ENCODE measurements around the gene HIPK3.

HIPK3 gene

DNA sequence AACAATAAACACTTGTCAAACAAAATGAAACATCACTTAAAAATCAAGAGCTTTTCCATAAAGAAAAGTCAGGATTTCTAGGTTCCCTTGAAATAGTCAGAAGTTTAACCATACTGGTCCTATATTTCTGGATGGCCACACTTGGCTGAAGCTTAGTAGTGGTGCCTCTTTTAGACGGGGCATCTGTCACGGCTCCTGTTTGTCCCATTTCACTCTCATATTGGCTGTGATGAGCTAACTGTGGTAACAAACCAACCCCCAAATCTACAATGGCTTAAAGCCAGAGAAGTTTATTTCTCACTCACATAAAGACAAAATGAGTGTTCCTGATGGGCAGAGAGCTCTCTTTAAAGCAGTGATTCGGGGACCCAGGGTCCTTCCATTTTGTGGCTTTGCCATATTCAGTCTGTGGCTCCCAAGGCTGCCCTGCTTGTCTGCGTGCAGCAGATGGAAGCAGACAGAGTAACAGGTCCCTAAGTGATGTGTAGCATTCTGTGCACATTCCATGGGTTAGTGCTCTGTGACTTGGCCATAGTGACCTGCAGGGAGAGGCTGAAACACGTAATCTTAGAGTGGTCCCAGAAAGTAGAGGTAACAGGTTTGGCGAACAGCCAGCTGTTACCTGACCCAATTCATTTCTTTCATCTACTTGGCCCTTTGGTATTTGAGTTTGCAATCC is 137.4 kb downstream of the HIPK3 start:
- no peak for DNase-seq

DNA sequence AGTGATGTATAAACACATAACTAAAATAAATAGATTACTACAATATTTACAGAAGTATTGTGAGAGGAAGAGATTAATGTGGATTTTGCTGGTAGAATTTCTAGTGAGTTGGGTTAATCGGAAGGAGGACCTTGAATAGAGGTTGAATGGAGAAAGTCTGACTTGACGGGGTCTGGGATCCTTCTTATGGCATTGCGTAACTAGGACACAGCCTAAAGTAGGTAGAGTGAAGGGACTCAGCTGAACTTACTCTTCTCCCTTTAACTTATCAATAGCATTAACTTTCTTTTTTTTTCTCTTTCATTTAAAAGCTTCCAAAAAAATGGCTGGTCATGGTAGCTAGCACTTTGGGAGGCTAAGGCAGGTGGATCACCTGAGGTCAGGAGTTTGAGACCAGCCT is 139.2 kb downstream of the HIPK3 start:
- DNase-seq = no peak

DNA sequence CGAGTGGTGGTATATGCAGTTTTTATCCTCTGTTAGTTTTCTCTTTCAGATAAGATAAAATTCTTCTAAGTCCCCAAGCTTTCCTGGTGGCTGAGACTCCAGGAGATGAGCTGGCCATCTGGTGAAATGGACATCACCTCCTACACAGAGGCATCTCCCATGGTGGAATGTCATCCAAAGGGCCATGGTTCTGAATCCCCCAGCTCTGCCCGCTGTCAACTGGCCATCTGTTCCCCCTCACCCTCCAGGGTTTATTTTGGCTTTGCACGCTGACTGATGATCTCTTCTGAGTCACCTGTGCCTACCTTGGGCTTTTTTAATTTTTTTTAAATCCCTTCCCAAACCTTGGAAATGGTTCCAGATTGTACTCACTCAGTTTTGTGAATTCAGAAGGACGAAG is 142.2 kb downstream of the HIPK3 start:
- DNase-seq = no peak

DNA sequence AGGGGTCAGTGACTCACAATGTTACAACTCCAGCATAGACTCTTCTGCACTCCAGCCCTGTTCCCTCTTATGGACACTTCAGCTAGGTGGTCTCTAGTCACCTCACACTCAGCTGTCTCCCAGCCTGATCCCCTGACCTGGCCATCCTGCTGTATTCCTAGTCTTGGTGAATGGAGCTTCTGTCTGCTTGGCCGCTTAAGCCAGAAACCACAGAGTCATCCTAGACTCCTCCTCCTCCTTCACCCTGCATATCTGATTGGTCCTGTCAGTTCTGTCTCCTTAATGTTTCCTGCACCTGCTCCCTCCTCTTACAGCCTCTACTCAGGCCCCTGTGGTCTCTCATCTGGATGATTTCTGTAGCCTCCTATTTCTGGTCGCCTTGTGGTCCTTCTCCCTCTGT is 144.9 kb downstream of the HIPK3 start:
- DNase-seq = no peak

DNA sequence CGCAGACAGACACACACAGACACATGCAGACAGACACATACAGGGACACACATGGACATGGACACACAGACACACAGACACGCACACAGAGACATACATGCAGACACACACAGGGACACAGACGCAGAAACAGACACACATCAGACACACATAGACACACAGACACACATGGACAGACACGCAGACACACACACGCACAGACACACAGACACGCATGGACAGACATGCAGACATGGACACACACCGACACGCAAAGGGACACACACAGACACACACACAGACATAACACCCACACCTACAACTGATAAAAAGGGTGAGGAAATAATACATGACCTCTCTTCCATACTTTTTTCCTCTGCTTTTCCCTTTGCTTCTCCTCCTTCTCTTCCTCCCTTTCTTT is 146.2 kb downstream of the HIPK3 start:
- DNase-seq = no peak

DNA sequence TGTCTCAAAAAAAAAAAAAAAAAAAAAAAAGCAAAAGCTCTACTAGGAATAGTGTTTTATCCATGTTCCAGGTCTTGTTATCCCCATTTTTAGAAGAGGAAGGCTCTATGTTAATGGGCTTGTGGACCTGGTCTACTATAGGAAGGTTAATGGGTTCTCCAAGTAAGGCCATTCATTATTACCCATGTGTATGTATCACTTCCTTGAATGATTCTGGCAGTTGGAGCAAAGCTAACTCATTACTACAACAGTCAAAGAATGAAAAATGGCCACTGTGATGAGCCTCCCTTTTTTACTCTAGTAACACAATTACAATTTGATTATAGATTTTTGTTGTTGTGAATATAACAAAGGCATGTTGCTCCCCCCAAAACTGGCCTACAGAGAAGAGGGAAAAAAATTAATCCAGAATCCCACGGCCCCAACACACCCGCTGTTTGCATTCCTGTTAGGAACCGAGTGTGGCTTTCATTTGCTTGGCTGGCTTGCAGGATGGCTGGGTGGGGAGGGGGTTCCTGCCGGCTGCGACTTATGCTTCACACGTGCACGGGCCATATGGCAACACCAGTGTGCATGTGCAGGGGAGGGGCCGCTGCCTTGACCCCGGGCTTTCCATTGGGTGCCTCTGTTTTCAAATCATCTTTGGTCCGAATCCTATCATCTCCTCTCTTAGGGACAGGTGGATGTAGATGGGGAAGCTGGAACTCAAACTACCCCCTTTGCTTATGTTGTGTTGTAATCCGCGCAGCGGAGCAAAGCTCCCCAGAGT is 148.8 kb downstream of the HIPK3 start:
- DNase-seq = no peak

All from fibroblast of skin of scalp (primary cell).